ENCODE data around the gene PTPRN2.

DNA sequence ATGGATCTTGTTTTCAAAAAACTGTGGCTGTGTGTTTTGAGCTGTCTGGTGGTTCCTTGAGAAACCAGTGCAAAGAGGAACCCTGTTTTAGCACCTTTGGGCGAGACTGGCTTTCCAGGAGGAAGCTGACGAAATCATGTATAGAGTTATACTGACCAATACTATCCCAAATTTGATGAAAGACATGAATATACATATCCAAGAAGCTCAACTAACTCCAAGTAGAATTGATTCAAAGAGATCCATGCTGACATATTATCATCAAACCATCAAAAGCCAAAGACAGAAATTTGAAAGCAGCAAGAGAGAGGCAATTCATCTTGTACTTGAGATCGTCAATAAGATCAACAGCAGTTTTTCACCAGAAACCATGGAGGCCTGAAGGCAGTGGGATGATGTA is 640.1 kb downstream of the PTPRN2 start:
- TF ChIP-seq CTCF (IDR thresholded peaks at IDR 0.05): no peak
- TF ChIP-seq TCF7L2 (IDR thresholded peaks at IDR 0.05; ENCODE audit: low read depth, low read length): no peak
- TF ChIP-seq, protein P1, sequence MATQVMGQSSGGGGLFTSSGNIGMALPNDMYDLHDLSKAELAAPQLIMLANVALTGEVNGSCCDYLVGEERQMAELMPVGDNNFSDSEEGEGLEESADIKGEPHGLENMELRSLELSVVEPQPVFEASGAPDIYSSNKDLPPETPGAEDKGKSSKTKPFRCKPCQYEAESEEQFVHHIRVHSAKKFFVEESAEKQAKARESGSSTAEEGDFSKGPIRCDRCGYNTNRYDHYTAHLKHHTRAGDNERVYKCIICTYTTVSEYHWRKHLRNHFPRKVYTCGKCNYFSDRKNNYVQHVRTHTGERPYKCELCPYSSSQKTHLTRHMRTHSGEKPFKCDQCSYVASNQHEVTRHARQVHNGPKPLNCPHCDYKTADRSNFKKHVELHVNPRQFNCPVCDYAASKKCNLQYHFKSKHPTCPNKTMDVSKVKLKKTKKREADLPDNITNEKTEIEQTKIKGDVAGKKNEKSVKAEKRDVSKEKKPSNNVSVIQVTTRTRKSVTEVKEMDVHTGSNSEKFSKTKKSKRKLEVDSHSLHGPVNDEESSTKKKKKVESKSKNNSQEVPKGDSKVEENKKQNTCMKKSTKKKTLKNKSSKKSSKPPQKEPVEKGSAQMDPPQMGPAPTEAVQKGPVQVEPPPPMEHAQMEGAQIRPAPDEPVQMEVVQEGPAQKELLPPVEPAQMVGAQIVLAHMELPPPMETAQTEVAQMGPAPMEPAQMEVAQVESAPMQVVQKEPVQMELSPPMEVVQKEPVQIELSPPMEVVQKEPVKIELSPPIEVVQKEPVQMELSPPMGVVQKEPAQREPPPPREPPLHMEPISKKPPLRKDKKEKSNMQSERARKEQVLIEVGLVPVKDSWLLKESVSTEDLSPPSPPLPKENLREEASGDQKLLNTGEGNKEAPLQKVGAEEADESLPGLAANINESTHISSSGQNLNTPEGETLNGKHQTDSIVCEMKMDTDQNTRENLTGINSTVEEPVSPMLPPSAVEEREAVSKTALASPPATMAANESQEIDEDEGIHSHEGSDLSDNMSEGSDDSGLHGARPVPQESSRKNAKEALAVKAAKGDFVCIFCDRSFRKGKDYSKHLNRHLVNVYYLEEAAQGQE (IDR thresholded peaks at IDR 0.05; ENCODE audit: insufficient read depth in 1 of 2, low read depth in 2 of 2, low read length in 1 of 2): no peak
